DOHH2 (cell line): Measurements from ENCODE around the gene HIC1.

Source experiments
- H3F3A ChIP-seq: fragments of 200-600 bp; sonication (generic), shearing (Covaris generic); 2 replicates; pipeline ENCODE4 v1.6.0; 2016; ENCODE audit warnings: antibody characterized with exemption, mild to moderate bottlenecking; ENCODE audit not compliant: control insufficient read depth, insufficient read depth
- H3K27ac ChIP-seq: fragments of 200-600 bp; sonication (generic); 2 replicates; pipeline ENCODE4 v1.5.1; 2014; ENCODE audit warnings: low read depth, mild to moderate bottlenecking, low read length, moderate library complexity
- H3K27me3 ChIP-seq: fragments of 200-600 bp; sonication (generic); 2 replicates; pipeline ENCODE4 v1.6.1; 2014; ENCODE audit warnings: mild to moderate bottlenecking, low read length, mixed read lengths; ENCODE audit not compliant: control insufficient read depth
- H3K36me3 ChIP-seq: fragments of 200-600 bp; sonication (generic); 2 replicates; pipeline ENCODE4 v1.6.1; 2014; ENCODE audit warnings: mild to moderate bottlenecking, low read length, moderate library complexity, mixed read lengths; ENCODE audit not compliant: control insufficient read depth
- H3K4me1 ChIP-seq: fragments of 200-600 bp; sonication (generic); 2 replicates; pipeline ENCODE4 v1.6.1; 2014; ENCODE audit warnings: mild to moderate bottlenecking, low read length, mixed read lengths; ENCODE audit not compliant: control insufficient read depth
- H3K4me2 ChIP-seq: fragments of 200-600 bp; sonication (generic); 2 replicates; pipeline ENCODE4 v1.6.0; 2014; ENCODE audit warnings: mild to moderate bottlenecking, low read length, moderate library complexity
- H3K4me3 ChIP-seq: fragments of 200-600 bp; sonication (generic); 2 replicates; pipeline ENCODE4 v1.5.1; 2014; ENCODE audit warnings: mild to moderate bottlenecking, low read length, mixed read lengths
- H3K79me2 ChIP-seq: fragments of 200-600 bp; sonication (generic); 2 replicates; pipeline ENCODE4 v1.6.1; 2014; ENCODE audit warnings: mild to moderate bottlenecking, low read length, mixed read lengths; ENCODE audit not compliant: control insufficient read depth
- H3K9me2 ChIP-seq: fragments of 200-600 bp; sonication (generic); replicated peaks from 2 replicates; pipeline ENCODE4 v1.6.1; 2014; ENCODE audit warnings: mild to moderate bottlenecking, low read length, mixed read lengths; ENCODE audit not compliant: control insufficient read depth
- H3K9me3 ChIP-seq: fragments of 200-600 bp; sonication (generic); 2 replicates; pipeline ENCODE4 v1.6.1; 2014; ENCODE audit warnings: antibody characterized with exemption, low read length, mixed read lengths; ENCODE audit not compliant: control insufficient read depth, insufficient read depth
- H4K20me1 ChIP-seq: fragments of 200-600 bp; sonication (generic); 2 replicates; pipeline ENCODE4 v1.6.0; 2014; ENCODE audit warnings: low read depth, mild to moderate bottlenecking, antibody characterized with exemption, low read length, moderate library complexity; ENCODE audit not compliant: control insufficient read depth, insufficient read depth
- CTCF ChIP-seq: fragments of 200-600 bp; sonication (generic); IDR thresholded peaks from one replicate; pipeline ENCODE4 v1.5.1; 2014; ENCODE audit warnings: antibody characterized with exemption, mild to moderate bottlenecking, low read depth, low read length; ENCODE audit not compliant: poor library complexity, severe bottlenecking
- EZH2phosphoT487 ChIP-seq: fragments of 200-600 bp; sonication (generic); IDR thresholded peaks from 2 replicates; pipeline ENCODE4 v1.6.1; 2017; ENCODE audit warnings: borderline replicate concordance, mild to moderate bottlenecking, antibody characterized with exemption, low read length, moderate library complexity, mixed read lengths

HIC1 gene

GRCh38 chr17:2018716-2019510, 36.0 kb upstream of the HIC1 start:
- Histone ChIP-seq H3K9me3 (no peaks in the 10 kb centered on the region), H3K4me1 (peaks cover 5% of the 10 kb centered on the region), H3K79me2 (no peaks in the 10 kb centered on the region), H3K27ac (no peak overlapping the region), H4K20me1 (no peaks in the 10 kb centered on the region; the same call in 1 of the 2 replicates), H3K27me3 (peaks cover 54% of the 10 kb centered on the region), H3F3A (no peaks in the 10 kb centered on the region), H3K4me3 (no peak overlapping the region), H3K36me3 (no peaks in the 10 kb centered on the region), H3K9me2 (no peaks in the 10 kb centered on the region), H3K4me2 (no peak overlapping the region)
- TF ChIP-seq CTCF (no peak), EZH2phosphoT487 (no peak)

- Histone ChIP-seq H3K79me2 (no peaks in the 10 kb centered on the region), H3K27me3 (peaks cover 62% of the 10 kb centered on the region), H3K4me1 (peaks cover 6% of the 10 kb centered on the region), H3K9me2 (no peaks in the 10 kb centered on the region), H3K9me3 (no peaks in the 10 kb centered on the region), H3K27ac (no peak overlapping the region), H4K20me1 (no peaks in the 10 kb centered on the region; the same call in 1 of the 2 replicates), H3K36me3 (no peaks in the 10 kb centered on the region), H3K4me2 (no peak overlapping the region), H3F3A (no peaks in the 10 kb centered on the region), H3K4me3 (no peak overlapping the region)
- TF ChIP-seq CTCF (no peak), EZH2phosphoT487 (no peak)
Observed at GRCh38 chr17:2019723-2020122, 35.2 kb upstream of the HIC1 start.

GRCh38 chr17:2020721-2021120, 34.2 kb upstream of the HIC1 start:
- H3F3A ChIP-seq, result no peaks in the 10 kb centered on the region
- TF ChIP-seq EZH2phosphoT487 (no peak), CTCF (no peak)
- no peaks in the 10 kb centered on the region for H3K36me3 ChIP-seq
- peaks cover 72% of the 10 kb centered on the region for H3K27me3 ChIP-seq
- H3K4me3 ChIP-seq, result no peak overlapping the region
- H3K27ac ChIP-seq, result no peak overlapping the region
- H3K4me2 ChIP-seq, result no peak overlapping the region
- no peaks in the 10 kb centered on the region for H3K9me3 ChIP-seq
- H3K9me2 ChIP-seq, result no peaks in the 10 kb centered on the region
- no peaks in the 10 kb centered on the region; the same call in 1 of the 2 replicates for H4K20me1 ChIP-seq
- peaks cover 14% of the 10 kb centered on the region for H3K4me1 ChIP-seq
- no peaks in the 10 kb centered on the region for H3K79me2 ChIP-seq
